Measurements from ENCODE around the gene COL6A3.

Gene COL6A3

DNA sequence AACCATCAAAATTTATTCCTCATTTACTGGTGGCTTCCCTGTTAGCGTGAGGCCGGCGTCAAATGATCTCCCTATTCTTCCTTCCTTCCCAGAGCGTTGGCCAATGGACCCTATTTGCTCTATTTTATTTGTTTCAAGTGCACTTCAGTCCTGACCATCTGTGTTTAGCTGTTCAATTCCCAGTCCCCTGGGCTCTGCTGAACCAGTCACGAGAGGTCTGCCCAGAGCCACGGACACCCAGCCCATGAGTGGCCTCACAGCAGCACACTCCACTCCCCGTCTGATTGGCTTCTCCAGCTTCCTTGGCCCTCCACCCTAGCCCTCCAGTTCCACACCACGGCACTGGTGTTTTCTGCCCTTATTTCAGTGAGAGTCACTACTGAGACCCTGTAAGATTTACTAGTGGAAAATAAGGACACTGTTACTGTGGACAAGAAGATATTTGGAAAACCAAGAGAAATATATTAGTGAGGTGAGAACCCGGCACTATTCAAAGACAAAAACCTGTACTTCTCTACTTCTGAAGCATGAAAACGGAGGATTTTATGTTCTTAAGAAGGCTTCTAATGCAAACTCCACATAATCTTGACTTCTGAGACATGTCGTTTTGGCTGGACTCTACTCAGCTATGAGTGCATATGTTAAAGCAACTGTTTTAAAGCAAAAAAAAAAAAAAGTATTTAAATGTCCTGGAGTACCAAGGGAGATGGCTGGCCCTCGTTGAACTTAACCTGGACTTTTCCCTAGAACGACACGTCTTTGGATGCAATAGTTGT is 86.6 kb downstream of the COL6A3 start:
- TF ChIP-seq, protein P1, sequence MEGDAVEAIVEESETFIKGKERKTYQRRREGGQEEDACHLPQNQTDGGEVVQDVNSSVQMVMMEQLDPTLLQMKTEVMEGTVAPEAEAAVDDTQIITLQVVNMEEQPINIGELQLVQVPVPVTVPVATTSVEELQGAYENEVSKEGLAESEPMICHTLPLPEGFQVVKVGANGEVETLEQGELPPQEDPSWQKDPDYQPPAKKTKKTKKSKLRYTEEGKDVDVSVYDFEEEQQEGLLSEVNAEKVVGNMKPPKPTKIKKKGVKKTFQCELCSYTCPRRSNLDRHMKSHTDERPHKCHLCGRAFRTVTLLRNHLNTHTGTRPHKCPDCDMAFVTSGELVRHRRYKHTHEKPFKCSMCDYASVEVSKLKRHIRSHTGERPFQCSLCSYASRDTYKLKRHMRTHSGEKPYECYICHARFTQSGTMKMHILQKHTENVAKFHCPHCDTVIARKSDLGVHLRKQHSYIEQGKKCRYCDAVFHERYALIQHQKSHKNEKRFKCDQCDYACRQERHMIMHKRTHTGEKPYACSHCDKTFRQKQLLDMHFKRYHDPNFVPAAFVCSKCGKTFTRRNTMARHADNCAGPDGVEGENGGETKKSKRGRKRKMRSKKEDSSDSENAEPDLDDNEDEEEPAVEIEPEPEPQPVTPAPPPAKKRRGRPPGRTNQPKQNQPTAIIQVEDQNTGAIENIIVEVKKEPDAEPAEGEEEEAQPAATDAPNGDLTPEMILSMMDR (conservative IDR thresholded peaks at IDR 0.05; ENCODE audit: low read depth), result no peak
- H3K27ac ChIP-seq, result no peak overlapping the region
- POLR2A ChIA-PET (ENCODE audit: low non-redundant PET), result no interaction called here
- CTCF ChIA-PET, result no interaction called here
- no peak for DNase-seq (ENCODE audit: low spot score)

DNA sequence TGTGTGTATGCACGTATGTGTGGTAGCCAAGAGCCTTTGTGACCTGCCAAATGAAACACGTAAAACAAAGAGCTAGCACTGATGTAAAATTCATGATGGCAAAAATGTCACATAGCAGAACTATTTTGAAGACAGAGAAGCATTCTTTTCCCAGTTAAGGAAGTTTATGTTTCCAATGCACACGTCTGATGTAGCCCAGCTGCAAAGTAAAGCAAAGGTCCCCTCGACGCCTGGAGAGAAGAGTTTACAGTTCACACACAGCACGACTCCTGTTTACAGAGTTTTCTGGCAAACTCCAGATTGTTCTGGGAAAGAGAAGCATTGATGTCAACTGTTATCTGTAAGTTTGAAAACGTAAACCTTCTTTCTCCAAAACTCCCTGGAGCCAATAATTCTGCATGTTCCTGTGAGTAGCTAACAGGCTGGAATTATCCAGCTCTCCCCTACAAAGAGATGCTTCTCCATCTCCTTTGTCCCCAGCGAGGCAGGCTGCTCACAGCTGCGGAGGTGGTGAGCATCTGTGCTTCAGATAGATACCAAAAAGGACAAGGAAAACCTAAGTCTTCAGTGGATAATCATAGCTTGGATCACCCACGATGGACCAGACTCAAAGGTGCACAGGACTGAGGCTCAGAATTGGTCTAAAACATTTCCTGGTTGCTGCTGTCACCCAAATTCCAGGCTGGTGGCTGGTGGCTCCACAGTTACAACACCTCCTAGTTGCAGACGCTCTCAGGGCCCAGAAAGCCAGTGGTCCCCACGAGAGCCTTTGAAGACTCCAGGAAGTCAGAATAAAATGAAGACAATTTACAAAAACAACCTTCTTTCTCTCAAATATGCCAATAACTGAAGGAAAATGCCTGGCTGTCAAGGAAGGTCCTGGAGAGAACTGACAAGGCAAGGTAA is 87.4 kb downstream of the COL6A3 start:
- no peak overlapping the region for H3K27ac ChIP-seq
- TF ChIP-seq, protein P1 (conservative IDR thresholded peaks at IDR 0.05; ENCODE audit: low read depth), result no peak
- DNase-seq (ENCODE audit: low spot score), result no peak
- CTCF ChIA-PET, result no interaction called here
- POLR2A ChIA-PET (ENCODE audit: low non-redundant PET), result no interaction called here

DNA sequence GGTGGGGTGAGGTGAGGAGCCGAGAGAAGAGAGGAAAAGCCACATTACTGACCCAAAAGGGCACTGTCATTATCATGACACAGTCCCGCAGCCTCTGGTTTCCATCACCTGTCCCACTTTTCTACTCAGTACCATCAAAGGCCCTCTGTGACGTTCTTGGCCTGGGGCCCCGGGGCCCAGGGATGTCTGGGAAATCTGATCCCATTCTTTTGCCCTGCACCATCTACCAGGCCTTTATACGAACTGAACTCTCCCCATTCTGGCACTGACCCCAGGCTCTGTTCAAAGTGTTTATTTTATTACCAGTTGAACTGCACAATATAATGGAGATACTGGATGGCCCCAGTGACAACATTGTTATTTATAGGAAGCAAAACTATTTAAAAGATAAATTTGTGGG is 89.1 kb downstream of the COL6A3 start:
- H3K27ac ChIP-seq, result no peak overlapping the region
- POLR2A ChIA-PET (ENCODE audit: low non-redundant PET), result no interaction called here
- TF ChIP-seq, protein P1 (conservative IDR thresholded peaks at IDR 0.05; ENCODE audit: low read depth), result no peak
- no peak for DNase-seq (ENCODE audit: low spot score)
- CTCF ChIA-PET, result no interaction called here

DNA sequence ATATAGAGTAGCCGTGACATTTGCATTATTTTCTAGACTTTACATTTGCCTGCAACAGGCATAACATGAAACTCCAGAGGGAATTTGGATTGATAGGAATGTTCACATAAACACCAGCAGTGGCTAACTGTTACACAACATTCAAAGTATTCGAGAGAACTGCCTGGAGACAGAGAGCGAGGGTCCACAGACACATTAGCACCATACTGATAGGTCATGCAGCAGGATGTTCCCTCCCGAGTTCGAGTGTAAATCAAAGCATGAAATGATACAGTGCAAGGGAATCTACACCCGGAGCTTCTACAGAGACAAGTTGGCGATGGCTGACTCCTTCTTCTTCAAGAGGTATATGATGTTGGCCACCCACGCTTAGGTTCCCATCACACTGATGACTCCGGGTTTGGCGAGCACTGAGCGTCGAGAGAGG is 89.5 kb downstream of the COL6A3 start:
- TF ChIP-seq, protein P1 (conservative IDR thresholded peaks at IDR 0.05; ENCODE audit: low read depth), result no peak
- DNase-seq (ENCODE audit: low spot score), result no peak
- CTCF ChIA-PET, result interaction anchor here (0.6 kb wide), 1 partner anchor 114 kb away, joined by 9 read pairs; no protein-coding TSS in a partner anchor
- POLR2A ChIA-PET (ENCODE audit: low non-redundant PET), result no interaction called here
- no peak overlapping the region for H3K27ac ChIP-seq

DNA sequence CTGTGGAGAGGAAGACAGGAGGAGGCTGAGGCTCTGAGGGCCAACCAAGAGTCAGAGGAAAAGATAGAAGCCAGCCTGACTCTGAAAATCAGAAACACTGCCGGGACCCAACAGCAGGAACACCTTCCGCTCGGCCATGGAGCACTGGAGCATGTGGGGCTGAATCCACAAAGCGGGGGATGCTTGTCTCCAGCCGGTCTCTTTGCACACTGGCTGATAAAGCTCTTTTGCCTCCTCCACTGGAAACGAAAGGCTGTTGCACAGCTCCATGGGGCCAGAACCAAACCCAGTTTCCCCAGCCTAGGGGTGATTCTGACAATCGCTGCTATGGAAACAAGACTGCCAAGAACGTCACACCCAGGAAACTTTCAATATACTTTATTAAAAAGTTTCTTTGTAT is 90.3 kb downstream of the COL6A3 start:
- ChIA-PET CTCF (interaction anchor here (0.6 kb wide), 1 partner anchor 113 kb away, joined by 9 read pairs; no protein-coding TSS in a partner anchor), POLR2A (ENCODE audit: low non-redundant PET) (no interaction called here)
- TF ChIP-seq, protein P1 (conservative IDR thresholded peaks at IDR 0.05; ENCODE audit: low read depth), result no peak
- no peak for DNase-seq (ENCODE audit: low spot score)
- no peak overlapping the region for H3K27ac ChIP-seq

DNA sequence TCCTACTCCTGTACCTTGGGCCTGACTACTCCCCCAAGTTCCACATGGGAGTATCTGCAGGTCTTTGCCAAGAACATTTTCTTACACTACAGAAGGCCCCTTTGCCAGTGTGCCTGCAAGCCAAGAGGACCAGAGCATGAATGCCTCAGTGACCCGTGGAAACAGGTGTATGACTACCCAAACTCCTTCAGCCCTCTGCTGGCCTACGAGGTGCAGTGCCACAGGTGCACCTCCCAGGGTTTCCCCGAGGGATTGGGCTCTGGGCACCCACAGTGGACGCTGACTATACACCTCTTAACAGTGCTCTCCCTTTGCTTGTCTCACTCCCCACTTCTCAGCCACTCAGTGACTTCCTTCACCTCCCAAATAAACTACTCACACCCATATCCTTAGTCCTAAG is 91.4 kb downstream of the COL6A3 start:
- DNase-seq (ENCODE audit: low spot score), result peak; percentile 17
- TF ChIP-seq, protein P1 (conservative IDR thresholded peaks at IDR 0.05; ENCODE audit: low read depth), result no peak
- ChIA-PET CTCF (interaction anchor here (0.9 kb wide), 1 partner anchor 201 kb away, joined by 3 read pairs; no protein-coding TSS in a partner anchor), POLR2A (ENCODE audit: low non-redundant PET) (no interaction called here)
- H3K27ac ChIP-seq, result no peak overlapping the region

All from RWPE1 (cell line).